ENCODE measurements around the gene SMAD7. TPM values are rescaled to one million over a fixed set of nuclear protein-coding genes. Genes with fewer than 3 reads are reported as not detected.

Gene SMAD7
- 0.48 TPM for polyA plus RNA-seq

- Mint-ChIP-seq H3K27me3 (peaks cover 2% of the 10 kb centered on the region), H3K9me3 (no peaks in the 10 kb centered on the region), H3K4me3 (peak within 1 kb of the TSS; percentile 90 to 100 (median 98)), H3K4me1 (peaks cover 28 to 44% (median 36%) of the 10 kb centered on the region in 3 donors), H3K36me3 (no peaks in the 10 kb centered on the region), H3K27ac (peak within 1 kb of the TSS; percentile 94 to 100 (median 100))
Measured at GRCh38 chr18:48950536-48951447, at the start of gene SMAD7. TSS of gene SMAD7 (minus strand) at chr18:48950965. CDS start at chr18:48950424, 541 bp downstream.

- no peaks in the 10 kb centered on the region for H3K9me3 Mint-ChIP-seq
- peaks cover 5% of the 10 kb centered on the region for H3K27me3 Mint-ChIP-seq
- no peaks in the 10 kb centered on the region for H3K4me1 Mint-ChIP-seq
- H3K27ac Mint-ChIP-seq: peak overlapping the region in 1 of 3 donors; percentile 69
- no peaks in the 10 kb centered on the region for H3K36me3 Mint-ChIP-seq
- H3K4me3 Mint-ChIP-seq: no peak overlapping the region
Measured at GRCh38 chr18:48999569-48999968, 48.8 kb upstream of the SMAD7 start.

- no peak overlapping the region for H3K27ac Mint-ChIP-seq
- no peaks in the 10 kb centered on the region for H3K36me3 Mint-ChIP-seq
- H3K9me3 Mint-ChIP-seq: no peaks in the 10 kb centered on the region
- no peaks in the 10 kb centered on the region for H3K27me3 Mint-ChIP-seq
- H3K4me1 Mint-ChIP-seq: peaks cover 0 to 4% (median 1%) of the 10 kb centered on the region in 3 donors
- H3K4me3 Mint-ChIP-seq: no peak overlapping the region
Measured at GRCh38 chr18:48997985-48998831, 47.4 kb upstream of the SMAD7 start.

GRCh38 chr18:48997681-48997984 is 46.9 kb upstream of the SMAD7 start:
- H3K27me3 Mint-ChIP-seq: peaks cover 4% of the 10 kb centered on the region
- no peak overlapping the region for H3K4me3 Mint-ChIP-seq
- H3K9me3 Mint-ChIP-seq: no peaks in the 10 kb centered on the region
- peaks cover 0 to 10% (median 6%) of the 10 kb centered on the region in 3 donors for H3K4me1 Mint-ChIP-seq
- no peaks in the 10 kb centered on the region for H3K36me3 Mint-ChIP-seq
- no peak overlapping the region for H3K27ac Mint-ChIP-seq

- Mint-ChIP-seq H3K27ac (peak overlapping the region in 1 of 3 donors; percentile 62), H3K4me3 (no peak overlapping the region), H3K36me3 (no peaks in the 10 kb centered on the region), H3K4me1 (peaks cover 0 to 13% (median 9%) of the 10 kb centered on the region in 3 donors), H3K9me3 (no peaks in the 10 kb centered on the region), H3K27me3 (peaks cover 6% of the 10 kb centered on the region)
Measured at GRCh38 chr18:48996901-48997463, 46.2 kb upstream of the SMAD7 start.

GRCh38 chr18:48996041-48996440 is 45.3 kb upstream of the SMAD7 start:
- Mint-ChIP-seq H3K27me3 (peaks cover 6% of the 10 kb centered on the region), H3K27ac (no peak overlapping the region), H3K9me3 (no peaks in the 10 kb centered on the region), H3K4me1 (peaks cover 0 to 13% (median 9%) of the 10 kb centered on the region in 3 donors), H3K4me3 (no peak overlapping the region), H3K36me3 (no peaks in the 10 kb centered on the region)

GRCh38 chr18:48994926-48995835 is 44.4 kb upstream of the SMAD7 start:
- Mint-ChIP-seq H3K4me3 (no peak overlapping the region), H3K36me3 (no peaks in the 10 kb centered on the region), H3K4me1 (peaks cover 0 to 13% (median 9%) of the 10 kb centered on the region in 3 donors), H3K27me3 (peaks cover 6% of the 10 kb centered on the region), H3K9me3 (no peaks in the 10 kb centered on the region), H3K27ac (peak overlapping the region in 1 of 3 donors; percentile 74)

- Mint-ChIP-seq H3K27ac (no peak overlapping the region), H3K27me3 (peaks cover 6% of the 10 kb centered on the region), H3K4me3 (no peak overlapping the region), H3K4me1 (peaks cover 0 to 13% (median 9%) of the 10 kb centered on the region in 3 donors), H3K36me3 (no peaks in the 10 kb centered on the region), H3K9me3 (no peaks in the 10 kb centered on the region)
Measured at GRCh38 chr18:48994044-48994651, 43.4 kb upstream of the SMAD7 start.

- no peaks in the 10 kb centered on the region for H3K9me3 Mint-ChIP-seq
- H3K4me3 Mint-ChIP-seq: no peak overlapping the region
- no peak overlapping the region for H3K27ac Mint-ChIP-seq
Measured at GRCh38 chr18:48993586-48993985, 42.8 kb upstream of the SMAD7 start.

GRCh38 chr18:48992791-48993555 is 42.2 kb upstream of the SMAD7 start:
- H3K36me3 Mint-ChIP-seq: no peaks in the 10 kb centered on the region
- peak overlapping the region in 3 of 4 donors; percentile 38 to 53 (median 39) for H3K4me3 Mint-ChIP-seq
- no peaks in the 10 kb centered on the region for H3K9me3 Mint-ChIP-seq
- peaks cover 6% of the 10 kb centered on the region for H3K27me3 Mint-ChIP-seq
- H3K27ac Mint-ChIP-seq: peak overlapping the region in 1 of 3 donors; percentile 1
- H3K4me1 Mint-ChIP-seq: peaks cover 0 to 13% (median 9%) of the 10 kb centered on the region in 3 donors

More at GRCh38 chr18:48993586-48993985, 42.8 kb upstream of the SMAD7 start:
- Mint-ChIP-seq H3K4me1 (peaks cover 0 to 13% (median 9%) of the 10 kb centered on the region in 3 donors), H3K27me3 (peaks cover 6% of the 10 kb centered on the region), H3K36me3 (no peaks in the 10 kb centered on the region)

- Mint-ChIP-seq H3K9me3 (no peaks in the 10 kb centered on the region), H3K27ac (no peak overlapping the region), H3K27me3 (peaks cover 6% of the 10 kb centered on the region), H3K4me3 (peak overlapping the region in 1 of 4 donors; percentile 53), H3K4me1 (peaks cover 0 to 13% (median 9%) of the 10 kb centered on the region in 3 donors), H3K36me3 (no peaks in the 10 kb centered on the region)
Measured at GRCh38 chr18:48992133-48992532, 41.4 kb upstream of the SMAD7 start.

GRCh38 chr18:48991676-48992075 is 40.9 kb upstream of the SMAD7 start:
- H3K36me3 Mint-ChIP-seq: no peaks in the 10 kb centered on the region
- H3K27me3 Mint-ChIP-seq: peaks cover 6% of the 10 kb centered on the region
- H3K9me3 Mint-ChIP-seq: no peaks in the 10 kb centered on the region
- H3K4me1 Mint-ChIP-seq: peaks cover 0 to 13% (median 9%) of the 10 kb centered on the region in 3 donors
- H3K4me3 Mint-ChIP-seq: no peak overlapping the region
- peak overlapping the region in 1 of 3 donors; percentile 23 for H3K27ac Mint-ChIP-seq

- peaks cover 0 to 13% (median 9%) of the 10 kb centered on the region in 3 donors for H3K4me1 Mint-ChIP-seq
- H3K36me3 Mint-ChIP-seq: no peaks in the 10 kb centered on the region
- peaks cover 6% of the 10 kb centered on the region for H3K27me3 Mint-ChIP-seq
- H3K27ac Mint-ChIP-seq: no peak overlapping the region
- H3K9me3 Mint-ChIP-seq: no peaks in the 10 kb centered on the region
- no peak overlapping the region for H3K4me3 Mint-ChIP-seq
Measured at GRCh38 chr18:48991319-48991660, 40.5 kb upstream of the SMAD7 start.
